ENCODE results near the gene AGA. TPM values are rescaled to one million over a fixed set of nuclear protein-coding genes. Genes with fewer than 3 reads are reported as not detected.

Gene AGA
- total and polyA plus RNA-seq, 4 donors = 13.3 to 25.3 (median 20.2) TPM

DNA sequence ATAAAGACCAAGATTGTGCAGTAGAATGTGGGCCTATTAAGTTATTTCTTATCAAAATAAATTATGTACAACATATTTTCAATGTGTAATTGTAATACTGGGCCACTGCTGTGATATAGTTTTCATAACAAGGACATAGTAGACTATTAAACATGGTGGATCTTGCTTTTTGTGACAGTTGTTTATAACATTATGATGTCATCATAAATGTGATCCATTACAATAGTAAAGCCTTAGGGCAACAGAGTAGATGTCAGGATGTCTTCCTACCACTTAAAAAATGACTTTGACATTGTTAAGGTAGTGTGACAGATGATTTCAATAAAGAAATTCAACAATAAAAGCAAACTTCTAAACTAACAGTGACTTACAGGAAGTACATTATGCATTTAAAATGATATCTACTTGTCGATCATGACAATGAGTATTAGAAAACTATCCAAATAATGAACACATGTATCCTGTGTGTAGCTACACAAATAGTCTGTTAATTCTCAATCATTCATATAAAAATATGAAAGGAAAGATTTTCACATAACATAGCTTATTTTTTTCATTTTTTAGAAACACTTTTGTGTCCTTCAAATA lies 5.3 kb upstream of the AGA start:
- Histone ChIP-seq H3K27ac (ENCODE audit: low read depth in 1 of 2, low read length in 1 of 2) (no peak overlapping the region), H3K9ac (ENCODE audit: insufficient read depth in 1 of 2, low read length in 2 of 2) (no peak overlapping the region), H3K27me3 (ENCODE audit: control insufficient read depth in 3 of 3, insufficient read depth in 3 of 3, low read length in 2 of 3) (no peaks in the 10 kb centered on the region), H3K4me3 (no peak overlapping the region), H3K9me3 (ENCODE audit: control insufficient read depth in 4 of 4, insufficient read depth in 3 of 4, low read length in 3 of 4) (no peaks in the 10 kb centered on the region), H3K4me1 (ENCODE audit: control insufficient read depth in 5 of 5, insufficient read depth in 5 of 5, low read length in 5 of 5) (peaks cover 0 to 3% (median 0%) of the 10 kb centered on the region in 5 donors), H3K36me3 (ENCODE audit: control insufficient read depth in 4 of 4, insufficient read depth in 4 of 4, low read length in 4 of 4) (no peaks in the 10 kb centered on the region)
- DNase-seq (no peak), ATAC-seq (ENCODE audit: insufficient read depth, low FRiP score) (no peak)
- 62 to 72% methylated on average over 1 of the region's 1 CpG for WGBS, 2 donors
- TF ChIP-seq, protein P1, sequence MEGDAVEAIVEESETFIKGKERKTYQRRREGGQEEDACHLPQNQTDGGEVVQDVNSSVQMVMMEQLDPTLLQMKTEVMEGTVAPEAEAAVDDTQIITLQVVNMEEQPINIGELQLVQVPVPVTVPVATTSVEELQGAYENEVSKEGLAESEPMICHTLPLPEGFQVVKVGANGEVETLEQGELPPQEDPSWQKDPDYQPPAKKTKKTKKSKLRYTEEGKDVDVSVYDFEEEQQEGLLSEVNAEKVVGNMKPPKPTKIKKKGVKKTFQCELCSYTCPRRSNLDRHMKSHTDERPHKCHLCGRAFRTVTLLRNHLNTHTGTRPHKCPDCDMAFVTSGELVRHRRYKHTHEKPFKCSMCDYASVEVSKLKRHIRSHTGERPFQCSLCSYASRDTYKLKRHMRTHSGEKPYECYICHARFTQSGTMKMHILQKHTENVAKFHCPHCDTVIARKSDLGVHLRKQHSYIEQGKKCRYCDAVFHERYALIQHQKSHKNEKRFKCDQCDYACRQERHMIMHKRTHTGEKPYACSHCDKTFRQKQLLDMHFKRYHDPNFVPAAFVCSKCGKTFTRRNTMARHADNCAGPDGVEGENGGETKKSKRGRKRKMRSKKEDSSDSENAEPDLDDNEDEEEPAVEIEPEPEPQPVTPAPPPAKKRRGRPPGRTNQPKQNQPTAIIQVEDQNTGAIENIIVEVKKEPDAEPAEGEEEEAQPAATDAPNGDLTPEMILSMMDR (IDR thresholded peaks at IDR 0.05; ENCODE audit: control extremely low read depth, extremely low read depth) = no peak

DNA sequence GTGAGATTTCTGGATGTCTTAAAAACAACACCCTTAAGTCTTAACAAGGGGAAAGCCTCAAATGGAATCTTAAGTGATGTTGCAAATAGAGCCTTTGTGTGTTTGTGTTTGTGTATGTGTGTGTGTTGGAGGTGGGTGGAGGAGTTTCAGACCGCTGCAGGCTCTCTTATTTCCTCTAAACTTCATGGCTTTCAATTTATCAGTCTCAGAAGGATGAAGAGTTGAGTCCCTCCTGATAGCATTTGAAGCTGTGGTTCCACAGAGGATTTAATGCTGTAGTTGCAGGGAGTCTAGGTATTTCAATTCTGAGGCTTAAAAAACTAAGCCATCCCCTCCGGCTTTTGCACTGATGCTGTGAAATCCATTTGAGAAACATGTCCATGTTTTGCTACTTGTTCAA lies 4.3 kb upstream of the AGA start:
- DNase-seq = no peak
- TF ChIP-seq, protein P1 (IDR thresholded peaks at IDR 0.05; ENCODE audit: control extremely low read depth, extremely low read depth) = no peak
- Histone ChIP-seq H3K36me3 (ENCODE audit: control insufficient read depth in 4 of 4, insufficient read depth in 4 of 4, low read length in 4 of 4) (no peaks in the 10 kb centered on the region), H3K27me3 (ENCODE audit: control insufficient read depth in 3 of 3, insufficient read depth in 3 of 3, low read length in 2 of 3) (no peaks in the 10 kb centered on the region), H3K4me1 (ENCODE audit: control insufficient read depth in 5 of 5, insufficient read depth in 5 of 5, low read length in 5 of 5) (peaks cover 0 to 3% (median 2%) of the 10 kb centered on the region in 5 donors), H3K9me3 (ENCODE audit: control insufficient read depth in 4 of 4, insufficient read depth in 3 of 4, low read length in 3 of 4) (no peaks in the 10 kb centered on the region), H3K27ac (ENCODE audit: low read depth in 1 of 2, low read length in 1 of 2) (no peak overlapping the region), H3K9ac (ENCODE audit: insufficient read depth in 1 of 2, low read length in 2 of 2) (no peak overlapping the region), H3K4me3 (no peak overlapping the region)
- 84 to 92% methylated on average over 2 of the region's 2 CpGs for WGBS, 2 donors
- no peak for ATAC-seq (ENCODE audit: insufficient read depth, low FRiP score)

DNA sequence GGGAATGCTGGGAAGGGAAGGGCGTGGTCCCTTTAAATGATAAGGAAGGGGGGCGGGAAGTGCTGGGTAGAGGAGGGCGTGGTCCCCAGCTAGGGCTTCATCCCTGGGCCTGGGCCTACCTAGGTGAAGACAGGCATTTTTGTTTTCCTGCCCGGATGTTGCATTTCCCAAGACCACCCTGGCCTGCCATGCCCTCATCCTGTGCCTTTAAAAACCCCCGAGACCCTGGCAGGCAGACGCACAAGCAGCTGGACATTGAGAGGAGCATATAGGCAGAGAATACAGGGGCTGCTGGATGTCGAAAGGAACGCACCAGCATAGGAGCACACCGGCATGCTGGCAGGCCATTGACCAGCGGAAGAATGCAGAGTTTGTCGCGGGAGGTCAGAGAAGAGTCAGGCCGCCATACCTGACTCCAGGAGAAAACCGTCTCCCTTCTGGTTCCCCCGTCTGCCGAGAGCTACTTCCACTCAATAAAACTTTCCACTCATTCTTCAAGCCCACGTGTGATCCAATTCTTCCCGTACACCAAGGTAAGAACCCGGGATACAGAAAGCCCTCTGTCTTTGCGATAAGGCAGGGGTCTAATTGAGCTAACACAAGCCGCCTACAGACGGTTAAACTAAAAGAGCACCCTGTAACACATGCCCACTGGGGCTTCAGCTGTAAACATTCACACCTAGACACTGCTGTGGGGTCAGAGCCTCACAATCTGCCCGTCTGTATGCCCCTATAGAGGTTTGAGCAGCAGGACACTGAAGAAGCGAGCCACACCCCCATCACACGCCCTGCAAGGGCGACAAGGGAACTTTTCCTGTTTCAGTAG lies 2.9 kb upstream of the AGA start:
- ATAC-seq (ENCODE audit: insufficient read depth, low FRiP score) = no peak
- TF ChIP-seq, protein P1 (IDR thresholded peaks at IDR 0.05; ENCODE audit: control extremely low read depth, extremely low read depth) = no peak

More for the DNA sequence above, 2.9 kb upstream of the AGA start:
- Histone ChIP-seq H3K9me3 (ENCODE audit: control insufficient read depth in 4 of 4, insufficient read depth in 3 of 4, low read length in 3 of 4) (no peaks in the 10 kb centered on the region), H3K4me1 (ENCODE audit: control insufficient read depth in 5 of 5, insufficient read depth in 5 of 5, low read length in 5 of 5) (peaks cover 0 to 13% (median 5%) of the 10 kb centered on the region in 5 donors), H3K27ac (ENCODE audit: low read depth in 1 of 2, low read length in 1 of 2) (no peak overlapping the region), H3K9ac (ENCODE audit: insufficient read depth in 1 of 2, low read length in 2 of 2) (no peak overlapping the region), H3K27me3 (ENCODE audit: control insufficient read depth in 3 of 3, insufficient read depth in 3 of 3, low read length in 2 of 3) (no peaks in the 10 kb centered on the region), H3K4me3 (no peak overlapping the region), H3K36me3 (ENCODE audit: control insufficient read depth in 4 of 4, insufficient read depth in 4 of 4, low read length in 4 of 4) (no peaks in the 10 kb centered on the region)
- 83 to 93% methylated on average over 26 of the region's 26 CpGs for WGBS, 2 donors
- no peak for DNase-seq
